SK-N-MC (cell line): ENCODE data around the gene FCRL6.

Experiments used
- EZH2 ChIP-seq: fragments of 200-600 bp; sonication (generic); IDR thresholded peaks from one replicate; pipeline ENCODE4 v1.6.1; 2017; ENCODE audit warnings: antibody characterized with exemption
- POLR2AphosphoS5 ChIP-seq: IDR thresholded peaks from 2 replicates; pipeline ENCODE4 v1.6.1; 2012; ENCODE audit warnings: mild to moderate bottlenecking, low read depth, low read length, borderline replicate concordance

DNA sequence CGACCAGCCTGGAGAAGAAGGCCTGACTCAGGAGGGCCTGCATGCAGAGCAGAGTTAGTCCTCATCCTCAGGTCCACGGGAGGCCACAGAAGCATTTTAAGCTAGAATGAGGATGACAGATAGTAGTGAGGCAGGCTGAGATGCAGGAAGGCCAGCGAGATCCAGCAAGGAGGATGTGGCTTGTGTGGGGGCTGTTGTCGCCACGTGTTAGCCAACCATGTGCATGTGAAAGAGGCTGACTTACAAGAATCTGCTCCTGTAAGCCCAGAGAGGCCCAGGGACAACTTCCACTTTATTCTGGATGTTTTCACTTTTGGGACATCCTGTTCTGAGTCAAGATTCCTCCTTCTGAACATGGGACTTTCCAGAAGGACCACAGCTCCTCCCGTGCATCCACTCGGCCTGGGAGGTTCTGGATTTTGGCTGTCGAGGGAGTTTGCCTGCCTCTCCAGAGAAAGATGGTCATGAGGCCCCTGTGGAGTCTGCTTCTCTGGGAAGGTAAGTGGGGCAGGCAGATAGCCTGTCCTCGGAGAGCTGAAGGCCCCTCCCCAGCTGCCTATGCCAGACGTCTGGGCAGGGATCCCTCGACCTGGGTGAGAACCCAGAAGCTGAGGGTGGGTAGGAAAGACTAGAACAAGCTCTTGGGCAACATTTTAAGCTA is 24.4 kb downstream of the FCRL6 start, which contains the start of gene SLAMF8:
- TF ChIP-seq EZH2 (no peak), POLR2AphosphoS5 (no peak)
